Right hindlimb (tissue), 1 donor: ENCODE measurements around the gene GLYATL3.
"Not testable (repeated sequence)": the region's sequence is repeated elsewhere in the genome, so short reads cannot be mapped to it uniquely, and the experiment has no call there.

Experiments
- DNase-seq: peaks from one replicate; pipeline ENCODE4 v3.0.0-alpha.2; 2018

GLYATL3 gene

GRCh38 chr6:49499623-49500022 lies at the start of gene GLYATL3:
GLYATL3 (plus strand) TSS chr6:49499923; CDS start chr6:49511991, 12,068 bp downstream.
- no peak for DNase-seq

- no peak for DNase-seq
Measured at GRCh38 chr6:49453221-49453620, 46.5 kb upstream of the GLYATL3 start.

GRCh38 chr6:49454787-49455709 lies 44.7 kb upstream of the GLYATL3 start:
- no peak for DNase-seq

- no peak for DNase-seq
Measured at GRCh38 chr6:49457771-49458170, 42.0 kb upstream of the GLYATL3 start.

- no peak for DNase-seq
Measured at GRCh38 chr6:49462071-49462470, 37.7 kb upstream of the GLYATL3 start.

GRCh38 chr6:49462599-49462926 lies 37.2 kb upstream of the GLYATL3 start:
- no peak for DNase-seq

- DNase-seq, result peak; percentile 96
Measured at GRCh38 chr6:49462927-49463611, 36.7 kb upstream of the GLYATL3 start, which contains the start of the genes CENPQ and MMUT. CENPQ (plus strand) TSS chr6:49463370; CDS start chr6:49470177, 6,807 bp downstream. MMUT (minus strand) TSS chr6:49463253; CDS start chr6:49459466, 3,787 bp downstream.

GRCh38 chr6:49463612-49463967 lies 36.1 kb upstream of the GLYATL3 start:
- DNase-seq, result no peak

- DNase-seq, result no peak
Measured at GRCh38 chr6:49464691-49465090, 35.0 kb upstream of the GLYATL3 start.

- no peak for DNase-seq
Measured at GRCh38 chr6:49468042-49468441, 31.7 kb upstream of the GLYATL3 start.

- not testable (repeated sequence) for DNase-seq
Measured at GRCh38 chr6:49476564-49476963, 23.2 kb upstream of the GLYATL3 start.

- DNase-seq, result no peak
Measured at GRCh38 chr6:49479308-49479970, 20.3 kb upstream of the GLYATL3 start.

- DNase-seq, result not testable (repeated sequence)
Measured at GRCh38 chr6:49481846-49482245, 17.9 kb upstream of the GLYATL3 start.

GRCh38 chr6:49483380-49483779 lies 16.3 kb upstream of the GLYATL3 start:
- not testable (repeated sequence) for DNase-seq

- DNase-seq, result no peak
Measured at GRCh38 chr6:49490633-49491032, 9.1 kb upstream of the GLYATL3 start.

GRCh38 chr6:49497304-49497703 lies 2.4 kb upstream of the GLYATL3 start:
- no peak for DNase-seq

GRCh38 chr6:49499126-49499525 lies 597 bp upstream of the GLYATL3 start:
- DNase-seq, result no peak

GRCh38 chr6:49504666-49505065 lies 4.9 kb downstream of the GLYATL3 start:
- DNase-seq, result no peak

GRCh38 chr6:49506569-49507111 lies 6.9 kb downstream of the GLYATL3 start:
- no peak for DNase-seq

GRCh38 chr6:49509342-49509741 lies 9.6 kb downstream of the GLYATL3 start:
- DNase-seq, result no peak

GRCh38 chr6:49513153-49513989 lies 13.6 kb downstream of the GLYATL3 start:
- no peak for DNase-seq
